Measurements from ENCODE around the gene NUDT1.
A peak's percentile ranks its signal among the peaks of the same experiment; 100 is the strongest.

Gene NUDT1

GRCh38 chr7:2201128-2201527 lies 40.9 kb upstream of the NUDT1 start:
- H3K9ac ChIP-seq (ENCODE audit: low read length): no peak overlapping the region
- no peaks in the 10 kb centered on the region for H3K79me2 ChIP-seq (ENCODE audit: control insufficient read depth, insufficient read depth, low read length, poor library complexity)
- no peak overlapping the region for H2BK12ac ChIP-seq (ENCODE audit: low read length)
- no peak overlapping the region for H3K18ac ChIP-seq (ENCODE audit: low read length)
- no peak overlapping the region for H3K4me3 ChIP-seq (ENCODE audit: low read depth, low read length)
- no peak overlapping the region for H2BK120ac ChIP-seq (ENCODE audit: insufficient read depth, low read length, poor library complexity)
- H3K4ac ChIP-seq (ENCODE audit: low read depth, low read length): no peak overlapping the region
- peaks cover 4% of the 10 kb centered on the region for H3K9me3 ChIP-seq (ENCODE audit: insufficient read depth, low read depth, low read length)
- no peak overlapping the region for H3K27ac ChIP-seq (ENCODE audit: low read depth, low read length)
- no peak overlapping the region for H2AFZ ChIP-seq (ENCODE audit: insufficient read depth, low read length, poor library complexity)
- H3K27me3 ChIP-seq (ENCODE audit: insufficient read depth, low read length): no peaks in the 10 kb centered on the region
- peaks cover 39 to 42% of the 10 kb centered on the region in 2 experiments for H3K36me3 ChIP-seq (ENCODE audit: control insufficient read depth in 1 of 2, insufficient read depth in 2 of 2, low read length in 2 of 2)
- H3K4me1 ChIP-seq (ENCODE audit: control insufficient read depth in 1 of 2, insufficient read depth in 2 of 2, low read length in 2 of 2): peaks cover 14 to 27% of the 10 kb centered on the region in 2 experiments
- H3K23ac ChIP-seq (ENCODE audit: low read length): no peak overlapping the region
- no CpG with 5 or more reads among the region's 10 CpGs for WGBS (ENCODE audit: extremely low coverage, insufficient coverage, insufficient read length)
- no peak for DNase-seq
- H2AK5ac ChIP-seq (ENCODE audit: low read length): no peak overlapping the region
- H3K4me2 ChIP-seq (ENCODE audit: low read length): no peak overlapping the region
- H4K91ac ChIP-seq (ENCODE audit: low read depth, low read length): no peak overlapping the region
- H3K79me1 ChIP-seq (ENCODE audit: low read length): no peaks in the 10 kb centered on the region
- no peak overlapping the region for H3K14ac ChIP-seq (ENCODE audit: low read length)
- no peak overlapping the region for H2BK5ac ChIP-seq (ENCODE audit: low read depth, low read length, poor library complexity)
- no peak overlapping the region for H4K12ac ChIP-seq (ENCODE audit: low read depth, low read length)
- H4K8ac ChIP-seq (ENCODE audit: low read depth, low read length): no peak overlapping the region

- no peak overlapping the region for H3K27ac ChIP-seq (ENCODE audit: low read depth, low read length)
- no peak overlapping the region for H2AK5ac ChIP-seq (ENCODE audit: low read length)
- peaks cover 36% of the 10 kb centered on the region in 2 experiments for H3K36me3 ChIP-seq (ENCODE audit: control insufficient read depth in 1 of 2, insufficient read depth in 2 of 2, low read length in 2 of 2)
- H3K14ac ChIP-seq (ENCODE audit: low read length): no peak overlapping the region
- no peak overlapping the region for H3K4me3 ChIP-seq (ENCODE audit: low read depth, low read length)
- H3K79me1 ChIP-seq (ENCODE audit: low read length): no peaks in the 10 kb centered on the region
- no peaks in the 10 kb centered on the region for H3K27me3 ChIP-seq (ENCODE audit: insufficient read depth, low read length)
- H4K12ac ChIP-seq (ENCODE audit: low read depth, low read length): no peak overlapping the region
- no peak overlapping the region for H2BK5ac ChIP-seq (ENCODE audit: low read depth, low read length, poor library complexity)
- H2BK12ac ChIP-seq (ENCODE audit: low read length): no peak overlapping the region
- no peak for DNase-seq
- no peak overlapping the region for H4K91ac ChIP-seq (ENCODE audit: low read depth, low read length)
- no peak overlapping the region for H2AFZ ChIP-seq (ENCODE audit: insufficient read depth, low read length, poor library complexity)
- H4K8ac ChIP-seq (ENCODE audit: low read depth, low read length): no peak overlapping the region
- no peaks in the 10 kb centered on the region for H3K79me2 ChIP-seq (ENCODE audit: control insufficient read depth, insufficient read depth, low read length, poor library complexity)
- no peak overlapping the region for H3K4me2 ChIP-seq (ENCODE audit: low read length)
- peaks cover 14 to 27% of the 10 kb centered on the region in 2 experiments for H3K4me1 ChIP-seq (ENCODE audit: control insufficient read depth in 1 of 2, insufficient read depth in 2 of 2, low read length in 2 of 2)
- WGBS (ENCODE audit: extremely low coverage, insufficient coverage, insufficient read length): no CpG with 5 or more reads among the region's 31 CpGs
- H3K18ac ChIP-seq (ENCODE audit: low read length): no peak overlapping the region
- no peak overlapping the region for H3K4ac ChIP-seq (ENCODE audit: low read depth, low read length)
- no peak overlapping the region for H3K9ac ChIP-seq (ENCODE audit: low read length)
- no peak overlapping the region for H2BK120ac ChIP-seq (ENCODE audit: insufficient read depth, low read length, poor library complexity)
- H3K9me3 ChIP-seq (ENCODE audit: insufficient read depth, low read depth, low read length): peaks cover 4% of the 10 kb centered on the region
- no peak overlapping the region for H3K23ac ChIP-seq (ENCODE audit: low read length)
Observed at GRCh38 chr7:2201686-2202360, 40.2 kb upstream of the NUDT1 start.

- no peak overlapping the region for H3K9ac ChIP-seq (ENCODE audit: low read length)
Observed at GRCh38 chr7:2202361-2202761, 39.7 kb upstream of the NUDT1 start.

GRCh38 chr7:2202901-2203765 lies 38.9 kb upstream of the NUDT1 start:
- Histone ChIP-seq H3K23ac (ENCODE audit: low read length) (no peak overlapping the region), H3K18ac (ENCODE audit: low read length) (no peak overlapping the region), H4K91ac (ENCODE audit: low read depth, low read length) (no peak overlapping the region)

More at GRCh38 chr7:2202361-2202761, 39.7 kb upstream of the NUDT1 start:
- Histone ChIP-seq H3K36me3 (ENCODE audit: control insufficient read depth in 1 of 2, insufficient read depth in 2 of 2, low read length in 2 of 2) (peaks cover 34% of the 10 kb centered on the region in 2 experiments), H4K8ac (ENCODE audit: low read depth, low read length) (no peak overlapping the region), H2AK5ac (ENCODE audit: low read length) (no peak overlapping the region), H3K4ac (ENCODE audit: low read depth, low read length) (no peak overlapping the region), H3K18ac (ENCODE audit: low read length) (no peak overlapping the region), H3K79me2 (ENCODE audit: control insufficient read depth, insufficient read depth, low read length, poor library complexity) (no peaks in the 10 kb centered on the region), H2BK12ac (ENCODE audit: low read length) (no peak overlapping the region), H3K79me1 (ENCODE audit: low read length) (no peaks in the 10 kb centered on the region), H3K27ac (ENCODE audit: low read depth, low read length) (no peak overlapping the region), H3K4me3 (ENCODE audit: low read depth, low read length) (no peak overlapping the region), H3K14ac (ENCODE audit: low read length) (no peak overlapping the region), H3K4me2 (ENCODE audit: low read length) (no peak overlapping the region), H4K91ac (ENCODE audit: low read depth, low read length) (no peak overlapping the region), H2BK120ac (ENCODE audit: insufficient read depth, low read length, poor library complexity) (no peak overlapping the region), H2AFZ (ENCODE audit: insufficient read depth, low read length, poor library complexity) (no peak overlapping the region), H4K12ac (ENCODE audit: low read depth, low read length) (no peak overlapping the region), H3K23ac (ENCODE audit: low read length) (peak overlapping the region; percentile 44), H3K9me3 (ENCODE audit: insufficient read depth, low read depth, low read length) (peaks cover 4% of the 10 kb centered on the region), H3K27me3 (ENCODE audit: insufficient read depth, low read length) (no peaks in the 10 kb centered on the region), H2BK5ac (ENCODE audit: low read depth, low read length, poor library complexity) (no peak overlapping the region), H3K4me1 (ENCODE audit: control insufficient read depth in 1 of 2, insufficient read depth in 2 of 2, low read length in 2 of 2) (peaks cover 14 to 27% of the 10 kb centered on the region in 2 experiments)
- WGBS (ENCODE audit: extremely low coverage, insufficient coverage, insufficient read length): no CpG with 5 or more reads among the region's 14 CpGs
- no peak for DNase-seq

More at GRCh38 chr7:2202901-2203765, 38.9 kb upstream of the NUDT1 start:
- Histone ChIP-seq H3K36me3 (ENCODE audit: control insufficient read depth in 1 of 2, insufficient read depth in 2 of 2, low read length in 2 of 2) (peaks cover 36 to 37% of the 10 kb centered on the region in 2 experiments), H3K4me1 (ENCODE audit: control insufficient read depth in 1 of 2, insufficient read depth in 2 of 2, low read length in 2 of 2) (peaks cover 14 to 27% of the 10 kb centered on the region in 2 experiments), H3K4me2 (ENCODE audit: low read length) (peak overlapping the region; percentile 22), H2BK120ac (ENCODE audit: insufficient read depth, low read length, poor library complexity) (no peak overlapping the region), H4K12ac (ENCODE audit: low read depth, low read length) (no peak overlapping the region), H2AK5ac (ENCODE audit: low read length) (no peak overlapping the region), H3K9me3 (ENCODE audit: insufficient read depth, low read depth, low read length) (peaks cover 4% of the 10 kb centered on the region), H2AFZ (ENCODE audit: insufficient read depth, low read length, poor library complexity) (no peak overlapping the region), H3K79me1 (ENCODE audit: low read length) (no peaks in the 10 kb centered on the region), H3K4me3 (ENCODE audit: low read depth, low read length) (no peak overlapping the region), H3K27ac (ENCODE audit: low read depth, low read length) (peak overlapping the region; percentile 7), H2BK12ac (ENCODE audit: low read length) (no peak overlapping the region), H2BK5ac (ENCODE audit: low read depth, low read length, poor library complexity) (no peak overlapping the region), H4K8ac (ENCODE audit: low read depth, low read length) (no peak overlapping the region), H3K4ac (ENCODE audit: low read depth, low read length) (no peak overlapping the region), H3K79me2 (ENCODE audit: control insufficient read depth, insufficient read depth, low read length, poor library complexity) (no peaks in the 10 kb centered on the region), H3K27me3 (ENCODE audit: insufficient read depth, low read length) (no peaks in the 10 kb centered on the region), H3K9ac (ENCODE audit: low read length) (no peak overlapping the region), H3K14ac (ENCODE audit: low read length) (no peak overlapping the region)
- DNase-seq: no peak
- WGBS (ENCODE audit: extremely low coverage, insufficient coverage, insufficient read length): no CpG with 5 or more reads among the region's 20 CpGs

All from trophoblast cell (in vitro differentiated cells and primary cell).